HG03045 (cell line): ENCODE measurements around the gene LCMT1.
"Not testable (repeated sequence)": the region's sequence is repeated elsewhere in the genome, so short reads cannot be mapped to it uniquely, and the experiment has no call there.

Experiments used
- ATAC-seq: cut with Tn5 transposase; IDR thresholded peaks from one replicate; pipeline ENCODE4 v1.9.1; 2021; ENCODE audit warnings: mild to moderate bottlenecking, moderate library complexity; ENCODE audit not compliant: unreplicated experiment

The LCMT1 gene

GRCh38 chr16:25093208-25094061 lies 18.1 kb upstream of the LCMT1 start:
- ATAC-seq = no peak

DNA sequence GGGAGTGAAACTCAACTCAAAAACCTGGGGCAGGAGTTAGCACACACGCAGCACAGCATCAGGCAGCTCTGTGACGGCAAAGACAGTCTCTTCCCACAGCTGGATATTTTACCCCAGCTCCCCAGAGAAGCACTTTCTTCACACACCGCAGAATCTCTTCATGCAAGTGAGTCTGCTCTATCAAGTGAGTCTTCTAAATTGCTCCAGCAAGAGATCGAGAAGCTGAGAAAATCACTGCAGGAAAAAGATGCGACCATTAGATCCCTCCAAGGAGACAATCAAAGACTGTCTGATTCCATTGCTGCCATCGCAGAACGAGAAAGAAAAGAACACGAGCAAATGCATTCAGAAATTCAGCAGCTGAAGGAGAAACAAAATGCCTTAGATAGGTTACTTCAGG lies 16.9 kb upstream of the LCMT1 start:
- ATAC-seq = no peak

DNA sequence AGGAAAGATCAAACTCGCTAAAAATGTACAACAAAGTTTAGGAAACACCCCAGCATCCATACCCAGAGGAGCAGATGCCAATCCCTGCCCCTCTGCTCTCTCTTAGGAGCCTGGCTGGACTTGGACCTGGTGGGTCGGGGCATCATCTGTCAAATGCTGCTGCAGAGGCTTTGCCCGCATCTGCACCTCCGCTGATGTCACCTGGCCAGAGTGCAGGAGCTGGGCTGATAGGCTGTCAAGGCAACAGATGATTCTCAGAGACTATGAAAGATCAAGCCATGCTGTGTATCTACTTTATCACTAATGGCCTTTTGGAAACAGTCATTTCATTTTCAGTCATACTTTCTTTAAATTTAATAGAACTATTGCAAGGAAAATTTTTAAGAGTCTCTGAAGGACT lies 15.9 kb upstream of the LCMT1 start:
- no peak for ATAC-seq

- ATAC-seq = no peak
Observed at GRCh38 chr16:25097276-25097975, 14.1 kb upstream of the LCMT1 start.

GRCh38 chr16:25100511-25100910 lies 11.0 kb upstream of the LCMT1 start:
- ATAC-seq = no peak

- ATAC-seq = peak; percentile 42
Observed at GRCh38 chr16:25106567-25107465, 4.7 kb upstream of the LCMT1 start.

GRCh38 chr16:25107466-25107792 lies 4.1 kb upstream of the LCMT1 start:
- no peak for ATAC-seq

DNA sequence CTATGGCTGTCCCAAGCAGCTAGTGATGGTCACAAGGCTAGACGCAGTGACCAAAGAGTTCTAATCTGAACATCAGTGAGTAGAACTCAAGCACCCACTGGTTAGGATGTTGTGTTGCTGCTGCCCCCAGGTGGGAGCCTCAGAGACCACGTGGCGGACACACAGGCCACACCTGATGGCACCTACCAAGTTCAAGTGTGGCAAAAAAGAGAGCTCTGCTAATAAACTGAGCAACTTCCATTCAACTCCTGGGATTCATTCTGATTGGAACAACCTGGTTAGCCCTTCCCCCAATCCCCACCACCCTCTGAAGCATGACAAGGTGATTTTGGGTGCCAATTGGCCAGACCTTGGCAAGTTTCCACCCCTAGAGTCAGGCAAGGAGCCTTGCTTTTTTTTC lies 3.5 kb upstream of the LCMT1 start:
- ATAC-seq = no peak

GRCh38 chr16:25109643-25110042 lies 1.9 kb upstream of the LCMT1 start:
- ATAC-seq = no peak

- no peak for ATAC-seq
Observed at GRCh38 chr16:25110387-25110947, 1.1 kb upstream of the LCMT1 start.

GRCh38 chr16:25114121-25114520 lies 2.6 kb downstream of the LCMT1 start:
- no peak for ATAC-seq

DNA sequence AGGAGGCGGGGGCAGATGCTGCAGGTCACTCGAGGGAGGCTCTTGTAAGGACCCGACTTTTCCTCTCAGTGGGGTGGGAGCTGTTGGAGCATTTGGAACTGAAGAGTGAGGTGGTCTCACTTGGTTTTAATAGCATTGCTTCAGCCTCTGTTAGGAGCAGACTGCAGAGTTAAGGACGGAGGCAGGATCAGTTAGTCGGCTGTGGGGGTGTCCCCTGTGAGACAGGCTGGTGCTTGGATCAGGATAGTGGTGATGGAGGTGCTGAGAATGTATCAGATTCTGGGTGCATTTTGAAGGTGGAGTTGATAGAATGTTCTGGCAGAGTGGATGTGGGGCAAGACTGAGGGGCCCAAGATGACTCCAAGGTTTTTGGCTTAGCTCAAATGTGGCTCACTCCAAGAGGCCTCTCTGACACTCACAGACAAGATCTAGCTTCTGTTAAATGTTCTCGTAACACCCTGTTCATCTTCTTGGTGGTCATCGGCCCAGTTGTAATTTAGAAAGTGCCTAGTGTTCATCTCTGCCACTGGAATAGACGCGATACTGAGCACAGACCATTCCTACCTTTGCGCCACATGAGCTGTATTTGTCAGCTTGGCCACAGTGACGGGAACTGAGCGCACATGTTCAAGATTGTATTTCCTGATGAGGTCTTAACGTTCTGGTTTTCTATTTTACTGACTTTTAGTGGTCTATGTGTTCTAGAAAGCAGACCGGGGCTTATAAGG lies 7.5 kb downstream of the LCMT1 start:
- ATAC-seq = no peak

GRCh38 chr16:25121824-25122600 lies 10.5 kb downstream of the LCMT1 start:
- no peak for ATAC-seq

DNA sequence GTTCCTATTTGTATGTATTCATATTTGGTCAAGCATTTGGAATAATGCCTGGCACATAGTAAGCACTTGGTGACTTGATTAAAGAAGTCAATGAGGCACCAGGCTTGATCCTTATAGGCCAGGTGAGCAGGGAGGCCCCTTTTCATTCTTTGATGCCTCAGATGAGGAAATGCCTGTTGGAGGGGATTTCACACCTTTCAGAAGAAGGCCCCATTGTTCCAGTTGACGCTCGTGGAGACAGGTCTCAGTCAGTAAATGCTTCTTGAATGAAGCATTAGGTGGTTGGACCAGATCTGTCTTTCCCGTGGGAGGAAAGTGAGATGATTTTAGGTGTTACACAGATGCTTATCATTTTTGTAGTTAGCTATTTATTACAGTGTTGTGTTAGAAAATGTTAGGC lies 13.0 kb downstream of the LCMT1 start:
- no peak for ATAC-seq

DNA sequence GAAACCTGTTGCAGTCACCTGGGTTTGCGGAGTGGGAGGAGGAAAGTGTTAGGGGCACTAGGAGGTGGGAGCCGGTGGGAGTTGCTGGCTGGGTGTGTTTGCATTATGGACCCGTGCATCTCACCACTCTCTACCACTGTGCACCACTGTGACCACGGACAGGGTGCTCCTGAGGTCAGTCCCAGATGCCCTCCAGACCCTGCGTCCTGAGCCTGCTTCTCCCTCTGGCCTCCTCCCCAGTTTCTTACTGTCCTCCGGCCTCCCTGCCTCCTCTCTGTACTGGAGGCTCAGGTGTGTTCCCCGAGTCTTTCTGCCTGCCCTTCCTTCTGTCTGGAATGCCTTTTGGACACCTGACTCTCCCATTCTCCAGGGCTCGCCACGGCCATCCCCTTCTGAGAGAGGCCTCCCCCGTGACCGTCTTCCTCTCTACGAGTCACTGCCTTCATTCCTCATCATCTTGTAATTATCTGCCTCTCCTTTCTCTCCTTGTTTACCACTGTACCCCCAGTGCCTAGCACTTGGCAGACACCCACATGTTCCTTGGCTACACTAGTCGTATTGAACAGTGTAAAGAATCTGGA lies 14.6 kb downstream of the LCMT1 start:
- not testable (repeated sequence) for ATAC-seq

- ATAC-seq = no peak
Observed at GRCh38 chr16:25126820-25127232, 15.3 kb downstream of the LCMT1 start.

- not testable (repeated sequence) for ATAC-seq
Observed at GRCh38 chr16:25132751-25133150, 21.2 kb downstream of the LCMT1 start.

GRCh38 chr16:25134166-25134700 lies 22.7 kb downstream of the LCMT1 start:
- no peak for ATAC-seq

DNA sequence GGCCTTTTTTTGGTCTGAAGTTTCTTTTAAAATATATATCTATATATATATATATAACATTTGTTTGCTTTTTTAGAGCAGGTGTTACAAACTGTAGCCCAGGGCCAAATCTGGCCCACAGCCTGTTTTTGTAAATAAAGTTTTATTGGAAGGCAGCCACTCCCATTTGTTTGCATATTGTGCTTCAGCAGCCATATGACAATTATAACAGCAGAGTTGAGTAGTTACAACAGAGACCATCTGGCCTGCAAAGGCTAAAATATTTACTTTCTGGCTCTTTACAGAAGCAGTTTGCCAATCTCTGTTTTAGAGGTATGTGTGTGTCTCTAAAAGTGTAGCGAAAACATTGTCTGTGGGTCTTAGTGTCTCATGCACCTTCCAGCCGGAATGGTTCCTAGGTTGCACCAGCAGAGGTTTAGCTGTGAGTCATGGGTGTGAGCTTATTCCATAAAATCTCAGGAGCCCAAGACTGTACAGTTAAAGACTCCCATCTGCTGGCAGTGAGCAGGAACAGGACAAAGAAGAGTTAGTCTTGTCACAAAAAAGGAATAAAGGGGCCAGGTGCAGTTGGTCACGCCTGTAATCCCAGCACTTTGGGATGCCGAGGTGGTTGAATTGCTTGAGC lies 23.8 kb downstream of the LCMT1 start:
- no peak for ATAC-seq
